GM12864 (cell line): ENCODE data around the gene TRRAP.

Experiments used
- DNase-seq: peaks from one replicate; pipeline ENCODE4 v3.0.0-alpha.2; 2011; ENCODE audit warnings: low read depth
- H3K4me3 ChIP-seq: 2 replicates; pipeline ENCODE4 v1.5.1; 2011; ENCODE audit warnings: mild to moderate bottlenecking, low read depth, low read length, control low read depth
- TF ChIP-seq, protein P1 (sequence below): IDR thresholded peaks from 2 replicates; pipeline ENCODE4 v1.5.1; 2011; ENCODE audit warnings: low read depth, mild to moderate bottlenecking, moderate library complexity, low read length, control low read depth, inconsistent platforms; ENCODE audit errors: missing control alignments

The TRRAP gene

DNA sequence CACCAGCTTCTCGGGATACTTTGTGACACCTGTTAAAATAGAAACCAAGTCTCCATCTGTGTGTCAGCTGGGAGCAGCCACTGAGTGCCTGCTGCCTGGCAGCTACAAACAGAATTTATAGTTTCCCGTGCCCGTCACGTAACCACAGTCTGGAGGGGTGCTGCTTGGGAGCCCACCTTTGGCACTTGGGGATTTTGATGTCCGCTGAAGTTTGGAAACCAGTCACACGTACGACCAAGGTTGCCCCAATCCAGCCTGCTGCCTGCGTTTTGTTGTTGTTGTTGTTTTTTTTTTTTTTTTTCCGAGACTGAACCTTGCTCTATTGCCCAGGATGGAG, 1.6 kb downstream of the TRRAP start:
- DNase-seq = no peak
- TF ChIP-seq, protein P1, sequence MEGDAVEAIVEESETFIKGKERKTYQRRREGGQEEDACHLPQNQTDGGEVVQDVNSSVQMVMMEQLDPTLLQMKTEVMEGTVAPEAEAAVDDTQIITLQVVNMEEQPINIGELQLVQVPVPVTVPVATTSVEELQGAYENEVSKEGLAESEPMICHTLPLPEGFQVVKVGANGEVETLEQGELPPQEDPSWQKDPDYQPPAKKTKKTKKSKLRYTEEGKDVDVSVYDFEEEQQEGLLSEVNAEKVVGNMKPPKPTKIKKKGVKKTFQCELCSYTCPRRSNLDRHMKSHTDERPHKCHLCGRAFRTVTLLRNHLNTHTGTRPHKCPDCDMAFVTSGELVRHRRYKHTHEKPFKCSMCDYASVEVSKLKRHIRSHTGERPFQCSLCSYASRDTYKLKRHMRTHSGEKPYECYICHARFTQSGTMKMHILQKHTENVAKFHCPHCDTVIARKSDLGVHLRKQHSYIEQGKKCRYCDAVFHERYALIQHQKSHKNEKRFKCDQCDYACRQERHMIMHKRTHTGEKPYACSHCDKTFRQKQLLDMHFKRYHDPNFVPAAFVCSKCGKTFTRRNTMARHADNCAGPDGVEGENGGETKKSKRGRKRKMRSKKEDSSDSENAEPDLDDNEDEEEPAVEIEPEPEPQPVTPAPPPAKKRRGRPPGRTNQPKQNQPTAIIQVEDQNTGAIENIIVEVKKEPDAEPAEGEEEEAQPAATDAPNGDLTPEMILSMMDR = no peak
- peak overlapping the region; percentile 95 for H3K4me3 ChIP-seq

DNA sequence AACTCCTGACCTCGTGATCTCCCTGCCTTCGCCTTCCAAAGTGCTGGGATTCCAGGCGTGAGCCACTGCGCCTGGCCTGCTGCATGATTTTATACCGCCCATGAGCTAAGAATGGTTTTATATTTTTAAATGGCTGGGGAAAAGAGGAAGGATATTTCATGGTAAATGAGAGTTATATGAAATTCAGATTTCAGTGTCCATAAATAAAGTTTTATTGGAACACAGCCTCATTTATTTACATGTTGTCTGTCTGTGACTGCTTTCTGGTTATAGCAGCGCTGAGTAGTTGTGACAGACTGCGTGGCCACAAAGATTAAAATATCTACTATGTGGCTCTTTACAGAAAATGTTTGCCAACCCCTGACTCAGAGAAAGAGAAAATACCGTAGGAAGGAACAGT, 2.2 kb downstream of the TRRAP start:
- H3K4me3 ChIP-seq = no peak overlapping the region
- TF ChIP-seq, protein P1 = no peak
- DNase-seq = no peak

DNA sequence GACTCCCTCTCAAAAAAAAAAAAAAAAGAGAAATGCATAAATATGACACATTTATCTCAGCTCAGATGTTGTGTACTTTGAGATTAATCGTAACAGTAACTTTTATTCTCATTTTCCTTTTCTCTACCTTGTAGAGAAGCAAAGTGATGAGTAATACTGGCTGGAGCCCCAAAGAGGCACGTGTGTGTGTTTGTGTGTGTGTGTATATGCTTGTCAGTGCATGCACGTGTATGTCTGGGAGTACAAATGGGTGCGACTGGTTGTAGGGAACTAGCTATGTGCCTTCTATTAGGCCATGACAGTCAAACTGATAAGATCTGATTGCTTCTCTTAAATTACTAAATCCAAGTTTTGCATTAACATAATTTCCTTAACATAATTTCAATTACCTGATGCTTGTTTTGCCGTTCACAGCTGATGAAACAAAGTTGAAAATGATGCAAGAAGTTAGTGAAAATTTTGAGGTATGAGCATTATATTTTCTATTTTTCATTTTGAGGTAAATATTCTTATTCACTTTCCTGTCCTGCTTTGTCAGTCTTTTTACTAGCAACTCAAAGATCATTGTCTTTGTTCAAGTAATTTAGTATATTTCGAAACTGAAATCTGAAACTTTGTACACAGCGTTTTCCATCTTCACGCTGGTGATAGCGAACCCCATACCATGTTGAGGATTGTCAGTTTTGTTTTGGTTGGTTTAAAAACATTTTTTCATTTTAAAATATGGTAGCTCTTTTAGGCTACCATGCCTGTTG, 3.4 kb downstream of the TRRAP start:
- DNase-seq = no peak
- no peak overlapping the region for H3K4me3 ChIP-seq
- TF ChIP-seq, protein P1 = no peak

DNA sequence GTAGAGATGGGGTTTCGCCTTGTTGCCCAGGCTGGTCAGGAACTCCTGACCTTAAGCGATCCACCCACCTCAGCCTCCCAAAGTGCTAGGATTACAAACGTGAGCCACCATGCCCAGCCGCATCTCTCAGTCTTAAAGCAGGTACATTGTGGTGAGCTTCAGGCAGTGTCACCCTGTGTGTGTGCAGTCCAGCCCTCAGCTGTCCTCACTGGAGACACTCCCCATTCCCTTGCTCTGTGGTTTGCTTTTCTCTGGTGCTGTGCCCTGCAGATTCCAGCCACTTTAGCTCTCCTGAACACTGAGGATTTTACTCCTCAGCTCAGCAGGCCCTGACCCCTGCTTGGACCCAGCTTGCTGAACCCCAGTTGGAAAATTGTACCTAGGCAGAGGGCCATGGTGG, 6.1 kb downstream of the TRRAP start:
- no peak overlapping the region for H3K4me3 ChIP-seq
- TF ChIP-seq, protein P1 = no peak
- no peak for DNase-seq

DNA sequence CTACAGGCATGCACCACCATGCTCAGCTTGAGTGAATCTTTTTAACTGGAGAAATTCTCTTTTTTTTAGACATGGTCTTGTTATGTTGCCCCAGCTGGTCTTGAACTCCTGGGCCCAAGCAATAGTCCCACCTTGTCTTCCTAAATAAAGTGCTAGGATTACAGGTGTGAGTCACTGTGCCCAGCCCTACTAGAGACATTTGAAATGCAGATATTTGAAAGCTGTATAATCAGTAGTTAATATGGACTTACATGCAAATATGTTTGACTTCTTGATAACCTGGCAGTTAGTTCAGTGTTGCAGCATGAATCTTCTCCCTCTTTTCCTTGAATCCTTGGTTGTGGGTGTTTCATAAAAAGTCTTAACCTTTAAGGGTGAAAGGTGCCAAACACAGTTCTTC, 8.7 kb downstream of the TRRAP start:
- DNase-seq = no peak
- no peak overlapping the region for H3K4me3 ChIP-seq
- TF ChIP-seq, protein P1 = no peak

DNA sequence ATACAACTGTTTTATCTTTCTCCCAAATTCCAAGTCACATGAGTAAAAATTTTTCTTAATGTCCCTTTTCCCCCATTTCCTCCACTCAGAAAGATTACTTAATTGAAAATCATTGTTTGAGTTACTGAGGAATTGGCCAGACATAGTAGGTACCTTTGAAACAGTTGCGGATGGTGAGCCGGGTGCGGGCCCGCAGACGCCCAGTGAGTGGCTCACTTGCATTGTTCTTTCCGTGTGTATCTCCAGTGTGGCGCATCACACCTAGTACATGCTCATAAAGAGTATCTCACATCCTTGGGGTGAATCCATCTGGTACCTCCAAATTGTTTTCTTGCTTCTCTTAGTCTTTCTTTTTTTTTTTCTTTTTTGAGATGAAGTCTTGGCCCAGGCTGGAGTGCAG, 14.3 kb downstream of the TRRAP start:
- no peak overlapping the region for H3K4me3 ChIP-seq
- DNase-seq = no peak
- TF ChIP-seq, protein P1 = no peak

DNA sequence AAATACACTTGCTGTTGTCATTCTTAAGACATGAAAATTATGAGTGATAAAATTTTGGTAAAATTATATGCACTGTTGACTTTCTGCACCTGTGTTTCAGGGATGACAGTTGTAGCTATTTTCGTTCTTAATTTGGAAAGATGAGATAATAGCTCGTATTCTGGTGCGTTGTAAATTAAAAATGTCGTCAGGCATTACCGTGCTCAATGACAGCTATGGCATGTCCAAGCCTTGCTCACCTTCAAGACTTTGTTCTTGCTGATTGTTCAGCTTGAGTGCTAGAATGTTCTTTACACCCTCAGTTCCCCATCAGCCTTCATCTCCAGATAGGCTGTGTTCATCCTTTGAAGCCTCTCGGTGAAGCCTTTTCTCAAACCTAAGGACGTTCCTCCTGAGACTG, 21.5 kb downstream of the TRRAP start:
- no peak for DNase-seq
- TF ChIP-seq, protein P1 = no peak
- H3K4me3 ChIP-seq = no peak overlapping the region
